Peyer's patch (tissue), 4 donors: Measurements from ENCODE around the gene TRIM24.

ENCODE experiments used
- POLR2A ChIP-seq, 2 donors: fragments of 450-650 bp; IDR thresholded peaks; one replicate each; pipeline ENCODE4 v1.5.1; 2017; ENCODE audit warnings: antibody characterized with exemption in 2 of 2, mild to moderate bottlenecking in 2 of 2, moderate library complexity in 2 of 2
- TF ChIP-seq, protein P1 (sequence below), 6 experiments: fragments of 450-650 bp in 4 of 6; fragments of 200-600 bp in 2 of 6; sonication (generic) in 1 of 6; IDR thresholded peaks; one replicate each; pipeline ENCODE4 v1.5.1; 2017 to 2019; ENCODE audit warnings: antibody characterized with exemption in 6 of 6, mild to moderate bottlenecking in 3 of 6, moderate library complexity in 1 of 6

GRCh38 chr7:138524259-138524658 is 64.2 kb downstream of the TRIM24 start:
- TF ChIP-seq, protein P1, sequence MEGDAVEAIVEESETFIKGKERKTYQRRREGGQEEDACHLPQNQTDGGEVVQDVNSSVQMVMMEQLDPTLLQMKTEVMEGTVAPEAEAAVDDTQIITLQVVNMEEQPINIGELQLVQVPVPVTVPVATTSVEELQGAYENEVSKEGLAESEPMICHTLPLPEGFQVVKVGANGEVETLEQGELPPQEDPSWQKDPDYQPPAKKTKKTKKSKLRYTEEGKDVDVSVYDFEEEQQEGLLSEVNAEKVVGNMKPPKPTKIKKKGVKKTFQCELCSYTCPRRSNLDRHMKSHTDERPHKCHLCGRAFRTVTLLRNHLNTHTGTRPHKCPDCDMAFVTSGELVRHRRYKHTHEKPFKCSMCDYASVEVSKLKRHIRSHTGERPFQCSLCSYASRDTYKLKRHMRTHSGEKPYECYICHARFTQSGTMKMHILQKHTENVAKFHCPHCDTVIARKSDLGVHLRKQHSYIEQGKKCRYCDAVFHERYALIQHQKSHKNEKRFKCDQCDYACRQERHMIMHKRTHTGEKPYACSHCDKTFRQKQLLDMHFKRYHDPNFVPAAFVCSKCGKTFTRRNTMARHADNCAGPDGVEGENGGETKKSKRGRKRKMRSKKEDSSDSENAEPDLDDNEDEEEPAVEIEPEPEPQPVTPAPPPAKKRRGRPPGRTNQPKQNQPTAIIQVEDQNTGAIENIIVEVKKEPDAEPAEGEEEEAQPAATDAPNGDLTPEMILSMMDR (IDR thresholded peaks at IDR 0.05) = no peak
- no peak for TF ChIP-seq POLR2A (IDR thresholded peaks at IDR 0.05)
